Ishikawa (cell line): ENCODE results near the gene MYLIP.

Experiments used
- CEBPB ChIP-seq: IDR thresholded peaks from 2 replicates; pipeline ENCODE4 v1.6.1; 2012
- CREB1 ChIP-seq: IDR thresholded peaks from 2 replicates; pipeline ENCODE4 v1.6.1; 2012; ENCODE audit warnings: low read depth
- EGR1 ChIP-seq: IDR thresholded peaks from 2 replicates; pipeline ENCODE4 v1.6.1; 2012
- EP300 ChIP-seq: IDR thresholded peaks from 2 replicates; pipeline ENCODE4 v1.6.1; 2012; ENCODE audit warnings: borderline replicate concordance
- FOXM1 ChIP-seq: IDR thresholded peaks from 2 replicates; pipeline ENCODE4 v1.6.1; 2012; ENCODE audit warnings: low read depth, borderline replicate concordance
- NFIC ChIP-seq: IDR thresholded peaks from 2 replicates; pipeline ENCODE4 v1.6.1; 2012
- RAD21 ChIP-seq: IDR thresholded peaks from 2 replicates; pipeline ENCODE4 v1.6.1; 2012; ENCODE audit warnings: low read depth
- TAF1 ChIP-seq: IDR thresholded peaks from 2 replicates; pipeline ENCODE4 v1.6.1; 2012; ENCODE audit warnings: low read depth, mild to moderate bottlenecking
- TCF12 ChIP-seq: IDR thresholded peaks from 2 replicates; pipeline ENCODE4 v1.6.1; 2012; ENCODE audit warnings: low read depth
- TEAD4 ChIP-seq: IDR thresholded peaks from 2 replicates; pipeline ENCODE4 v1.6.1; 2012
- YY1 ChIP-seq: IDR thresholded peaks from 2 replicates; pipeline ENCODE4 v1.6.1; 2012; ENCODE audit warnings: low read depth
- ZBTB7A ChIP-seq: IDR thresholded peaks from 2 replicates; pipeline ENCODE4 v1.6.1; 2012; ENCODE audit warnings: low read depth
- TF ChIP-seq, protein P1 (sequence below): IDR thresholded peaks from 2 replicates; pipeline ENCODE4 v1.6.1; 2012
- TF ChIP-seq, protein P2 (sequence below): IDR thresholded peaks from 2 replicates; pipeline ENCODE4 v1.6.1; 2012; ENCODE audit warnings: low read depth, mild to moderate bottlenecking
- TF ChIP-seq, protein P3 (sequence below): IDR thresholded peaks from 2 replicates; pipeline ENCODE4 v1.6.1; 2012

MYLIP gene

DNA sequence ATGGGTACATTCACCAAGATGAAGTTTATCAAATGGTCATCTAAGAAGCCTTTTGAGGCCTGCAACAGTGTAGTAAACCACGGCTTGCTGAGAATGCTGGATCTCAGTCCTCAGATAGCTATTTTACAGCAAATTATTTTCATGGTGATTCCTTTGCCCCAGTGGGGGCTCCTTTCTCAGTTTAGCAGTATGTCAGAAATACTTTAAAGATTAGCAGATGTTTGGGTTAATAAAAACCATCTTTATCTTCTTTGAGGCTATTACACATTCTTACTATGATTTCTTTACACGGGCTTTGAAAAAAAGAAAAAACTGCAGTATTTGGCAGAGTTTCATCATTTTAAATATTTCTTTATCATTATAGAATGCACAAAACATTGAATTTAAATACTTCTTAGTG lies 10.7 kb downstream of the MYLIP start:
- TF ChIP-seq, protein P1, sequence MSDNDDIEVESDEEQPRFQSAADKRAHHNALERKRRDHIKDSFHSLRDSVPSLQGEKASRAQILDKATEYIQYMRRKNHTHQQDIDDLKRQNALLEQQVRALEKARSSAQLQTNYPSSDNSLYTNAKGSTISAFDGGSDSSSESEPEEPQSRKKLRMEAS: no peak
- TF ChIP-seq, protein P2, sequence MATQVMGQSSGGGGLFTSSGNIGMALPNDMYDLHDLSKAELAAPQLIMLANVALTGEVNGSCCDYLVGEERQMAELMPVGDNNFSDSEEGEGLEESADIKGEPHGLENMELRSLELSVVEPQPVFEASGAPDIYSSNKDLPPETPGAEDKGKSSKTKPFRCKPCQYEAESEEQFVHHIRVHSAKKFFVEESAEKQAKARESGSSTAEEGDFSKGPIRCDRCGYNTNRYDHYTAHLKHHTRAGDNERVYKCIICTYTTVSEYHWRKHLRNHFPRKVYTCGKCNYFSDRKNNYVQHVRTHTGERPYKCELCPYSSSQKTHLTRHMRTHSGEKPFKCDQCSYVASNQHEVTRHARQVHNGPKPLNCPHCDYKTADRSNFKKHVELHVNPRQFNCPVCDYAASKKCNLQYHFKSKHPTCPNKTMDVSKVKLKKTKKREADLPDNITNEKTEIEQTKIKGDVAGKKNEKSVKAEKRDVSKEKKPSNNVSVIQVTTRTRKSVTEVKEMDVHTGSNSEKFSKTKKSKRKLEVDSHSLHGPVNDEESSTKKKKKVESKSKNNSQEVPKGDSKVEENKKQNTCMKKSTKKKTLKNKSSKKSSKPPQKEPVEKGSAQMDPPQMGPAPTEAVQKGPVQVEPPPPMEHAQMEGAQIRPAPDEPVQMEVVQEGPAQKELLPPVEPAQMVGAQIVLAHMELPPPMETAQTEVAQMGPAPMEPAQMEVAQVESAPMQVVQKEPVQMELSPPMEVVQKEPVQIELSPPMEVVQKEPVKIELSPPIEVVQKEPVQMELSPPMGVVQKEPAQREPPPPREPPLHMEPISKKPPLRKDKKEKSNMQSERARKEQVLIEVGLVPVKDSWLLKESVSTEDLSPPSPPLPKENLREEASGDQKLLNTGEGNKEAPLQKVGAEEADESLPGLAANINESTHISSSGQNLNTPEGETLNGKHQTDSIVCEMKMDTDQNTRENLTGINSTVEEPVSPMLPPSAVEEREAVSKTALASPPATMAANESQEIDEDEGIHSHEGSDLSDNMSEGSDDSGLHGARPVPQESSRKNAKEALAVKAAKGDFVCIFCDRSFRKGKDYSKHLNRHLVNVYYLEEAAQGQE: no peak
- TF ChIP-seq TEAD4: no peak
- TF ChIP-seq EP300: no peak
- no peak for TF ChIP-seq EGR1

DNA sequence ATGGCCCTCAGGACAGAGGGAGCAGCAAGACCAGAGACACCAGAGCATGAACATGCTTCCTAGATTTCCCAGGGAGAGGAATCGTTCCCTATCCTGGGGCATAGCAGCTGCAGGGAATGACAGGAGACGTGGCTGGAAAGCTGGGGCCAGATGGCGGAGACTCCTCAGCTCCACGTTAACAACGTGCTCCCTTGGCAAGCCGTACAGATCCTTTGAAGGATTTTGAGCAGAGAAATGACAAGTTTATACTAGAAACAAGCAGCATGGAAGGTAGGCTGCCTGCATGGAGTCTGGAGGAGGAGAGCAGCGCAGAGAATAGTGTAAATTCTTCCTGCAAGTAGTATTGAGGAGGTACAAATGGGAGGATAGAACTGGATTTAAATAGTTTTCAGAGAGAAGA lies 11.7 kb downstream of the MYLIP start:
- TF ChIP-seq CREB1: no peak

DNA sequence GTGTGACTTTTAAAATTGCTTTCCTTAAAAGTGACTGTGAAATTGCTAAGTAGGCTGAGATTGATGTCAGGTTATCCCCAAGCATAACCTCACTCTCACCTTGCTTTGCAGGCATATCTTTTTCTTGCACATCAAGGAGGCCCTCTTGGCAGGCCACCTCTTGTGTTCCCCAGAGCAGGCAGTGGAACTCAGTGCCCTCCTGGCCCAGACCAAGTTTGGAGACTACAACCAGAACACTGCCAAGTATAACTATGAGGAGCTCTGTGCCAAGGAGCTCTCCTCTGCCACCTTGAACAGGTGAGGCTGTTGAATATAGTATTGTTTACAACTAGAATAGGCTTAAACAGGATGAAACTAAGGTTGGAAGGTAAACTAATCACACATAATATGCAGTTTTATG lies 12.6 kb downstream of the MYLIP start:
- no peak for TF ChIP-seq CEBPB
- TF ChIP-seq EGR1: no peak
- TF ChIP-seq, protein P3, sequence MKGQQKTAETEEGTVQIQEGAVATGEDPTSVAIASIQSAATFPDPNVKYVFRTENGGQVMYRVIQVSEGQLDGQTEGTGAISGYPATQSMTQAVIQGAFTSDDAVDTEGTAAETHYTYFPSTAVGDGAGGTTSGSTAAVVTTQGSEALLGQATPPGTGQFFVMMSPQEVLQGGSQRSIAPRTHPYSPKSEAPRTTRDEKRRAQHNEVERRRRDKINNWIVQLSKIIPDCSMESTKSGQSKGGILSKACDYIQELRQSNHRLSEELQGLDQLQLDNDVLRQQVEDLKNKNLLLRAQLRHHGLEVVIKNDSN: no peak
- no peak for TF ChIP-seq EP300
- TF ChIP-seq CREB1: no peak
- no peak for TF ChIP-seq TEAD4
- TF ChIP-seq NFIC: no peak
- no peak for TF ChIP-seq RAD21
- TF ChIP-seq TCF12: no peak
- TF ChIP-seq ZBTB7A: no peak
- TF ChIP-seq TAF1: no peak
- TF ChIP-seq, protein P2: no peak
- TF ChIP-seq, protein P1: no peak
- TF ChIP-seq FOXM1: no peak

DNA sequence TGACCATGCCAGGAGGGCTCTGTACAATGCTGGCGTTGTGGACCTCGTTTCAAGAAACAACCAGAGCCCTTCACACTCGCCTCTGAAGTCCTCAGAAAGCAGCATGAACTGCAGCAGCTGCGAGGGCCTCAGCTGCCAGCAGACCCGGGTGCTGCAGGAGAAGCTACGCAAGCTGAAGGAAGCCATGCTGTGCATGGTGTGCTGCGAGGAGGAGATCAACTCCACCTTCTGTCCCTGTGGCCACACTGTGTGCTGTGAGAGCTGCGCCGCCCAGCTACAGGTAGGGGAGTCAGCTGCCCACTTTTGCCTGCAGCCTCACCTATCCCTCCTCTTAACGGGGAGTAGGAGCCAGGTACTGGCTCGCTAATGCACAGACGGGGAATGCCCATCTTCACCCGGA lies 16.2 kb downstream of the MYLIP start:
- no peak for TF ChIP-seq EP300

DNA sequence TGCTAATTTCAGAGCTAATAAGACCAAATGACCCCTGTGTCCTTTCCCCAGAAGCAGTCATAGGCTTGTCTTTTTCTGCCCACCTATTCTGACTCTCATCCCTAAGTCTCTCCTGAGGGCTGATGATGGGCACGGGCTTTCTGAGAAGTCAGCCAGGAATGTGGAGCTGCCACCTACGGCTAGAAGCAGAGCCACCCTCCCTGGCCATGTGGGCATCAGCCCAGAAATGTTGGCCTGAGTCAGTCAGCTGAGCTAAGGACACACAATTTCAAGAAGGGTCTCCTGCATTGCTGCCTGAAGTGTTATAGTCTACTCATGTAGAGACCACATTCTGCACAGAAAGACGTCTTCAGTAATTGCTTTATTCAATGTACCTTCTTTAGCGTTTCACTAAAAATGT lies 17.1 kb downstream of the MYLIP start:
- TF ChIP-seq, protein P2: no peak
- TF ChIP-seq ZBTB7A (no peak), EP300 (no peak), TCF12 (no peak), TAF1 (no peak), EGR1 (no peak), TEAD4 (no peak), CEBPB (no peak), CREB1 (no peak)
- TF ChIP-seq, protein P3: no peak
- TF ChIP-seq, protein P1: no peak

DNA sequence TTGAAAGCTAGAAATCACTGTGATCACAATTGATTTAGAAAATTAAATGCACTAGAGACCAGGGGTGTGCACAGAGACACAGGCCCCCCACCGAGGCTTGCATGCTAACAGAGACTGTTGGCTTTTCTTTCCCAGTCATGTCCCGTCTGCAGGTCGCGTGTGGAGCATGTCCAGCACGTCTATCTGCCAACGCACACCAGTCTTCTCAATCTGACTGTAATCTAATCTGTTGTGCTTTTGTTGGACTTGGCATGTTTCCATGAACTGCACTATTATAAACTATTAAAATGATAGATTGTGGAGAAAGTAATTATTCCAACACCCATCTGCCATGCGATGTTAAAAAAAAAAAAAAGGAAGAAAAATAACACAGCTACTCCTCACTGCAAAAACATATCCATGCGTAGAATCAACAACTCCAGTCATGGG lies 17.7 kb downstream of the MYLIP start:
- TF ChIP-seq CEBPB (no peak), NFIC (0 out of 2 replicates have a peak, but pooled peaks have one; percentile 12), TCF12 (no peak), ZBTB7A (no peak), TEAD4 (no peak), YY1 (no peak), CREB1 (no peak)
